Measurements from ENCODE around the gene CSNK1D. TPM values are rescaled to one million over a fixed set of nuclear protein-coding genes. Genes with fewer than 3 reads are reported as not detected.

Gene CSNK1D
- total RNA-seq, 1 experiment from 2014 or later: 191 TPM

DNA sequence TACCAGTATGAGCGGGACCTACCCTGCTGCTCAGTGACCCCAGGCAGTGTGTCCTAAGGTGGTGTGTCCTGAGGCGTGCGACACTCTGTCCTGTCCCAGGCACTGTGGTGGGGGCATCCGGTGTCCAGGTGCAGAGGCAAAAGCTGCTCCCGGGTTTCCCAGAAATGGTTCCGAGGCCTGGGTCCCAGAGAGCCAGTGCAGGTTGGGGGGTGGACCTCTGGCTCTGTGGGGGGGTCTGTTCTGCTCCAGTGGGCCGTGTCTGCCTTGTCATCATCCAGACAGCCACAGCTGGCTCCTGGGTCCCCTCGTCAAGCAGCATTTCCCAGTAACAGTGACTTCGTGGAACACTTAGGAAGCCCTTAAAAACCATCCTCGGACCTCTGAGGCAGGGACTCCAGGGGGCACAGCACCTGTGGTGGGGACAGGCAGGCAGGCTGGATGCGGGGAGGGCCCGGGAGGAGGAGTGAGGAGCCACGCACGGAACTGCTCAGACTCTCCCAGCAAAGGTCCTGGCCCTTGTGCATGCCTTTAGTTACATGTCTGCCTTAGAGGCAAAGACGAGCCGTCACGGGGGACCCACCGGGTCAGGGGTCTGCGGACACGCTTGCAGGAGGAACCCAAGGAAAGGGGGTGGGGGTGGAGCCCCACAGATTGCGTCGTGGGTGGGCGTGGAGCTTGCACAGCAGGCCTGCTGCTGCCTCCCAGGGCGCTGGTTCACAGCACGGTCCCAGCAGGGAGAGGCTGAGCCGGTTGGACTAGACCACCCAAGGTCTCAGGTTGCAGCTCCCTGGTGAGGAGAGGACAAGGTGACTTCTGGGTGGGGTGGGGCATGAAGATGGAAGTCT is 39.1 kb downstream of the CSNK1D start:
- Mint-ChIP-seq H3K27me3 (ENCODE audit: insufficient read depth, unreplicated experiment) (no peaks in the 10 kb centered on the region), H3K36me3 (ENCODE audit: insufficient read depth, unreplicated experiment) (peaks cover 63% of the 10 kb centered on the region), H3K4me3 (ENCODE audit: unreplicated experiment) (peak overlapping the region; percentile 47), H3K27ac (ENCODE audit: low read depth, unreplicated experiment) (no peak overlapping the region), H3K4me1 (ENCODE audit: insufficient read depth, unreplicated experiment) (peaks cover 10% of the 10 kb centered on the region), H3K9me3 (ENCODE audit: unreplicated experiment) (no peaks in the 10 kb centered on the region)
- no TSS peak for BruUV-seq (replicated peaks)
- CTCF ChIA-PET: interaction anchor here (0.7 to 2.4 kb wide), 3 partner anchors 28 to 197 kb away, joined by 3 to 15 read pairs (median 3); partner anchors contain the start of gene DCXR
- no peak for TF ChIP-seq CTCF (IDR thresholded peaks at IDR 0.05; ENCODE audit: unreplicated experiment)
- POLR2A ChIA-PET: interaction anchor here (1.7 to 2.4 kb wide), 6 partner anchors 10 to 64 kb away, joined by 3 to 35 read pairs (median 8); partner anchors contain the start of gene CSNK1D
- DNase-seq (ENCODE audit: unreplicated experiment): no peak
- intact Hi-C loops (cut with micrococcal nuclease): no loop called here

- H3K36me3 Mint-ChIP-seq (ENCODE audit: insufficient read depth, unreplicated experiment): peaks cover 49% of the 10 kb centered on the region
- POLR2A ChIA-PET: interaction anchor here (0.5 to 2.9 kb wide), 2 partner anchors 65 to 861 kb away, joined by 3 to 9 read pairs; no protein-coding TSS in a partner anchor
- no peak overlapping the region for H3K4me3 Mint-ChIP-seq (ENCODE audit: unreplicated experiment)
- CTCF ChIA-PET: interaction anchor here (0.6 to 1.1 kb wide), 2 partner anchors 11 to 27 kb away, joined by 3 read pairs; no protein-coding TSS in a partner anchor
- DNase-seq (ENCODE audit: unreplicated experiment): no peak
- H3K9me3 Mint-ChIP-seq (ENCODE audit: unreplicated experiment): no peaks in the 10 kb centered on the region
- TF ChIP-seq CTCF (IDR thresholded peaks at IDR 0.05; ENCODE audit: unreplicated experiment): no peak
- H3K27me3 Mint-ChIP-seq (ENCODE audit: insufficient read depth, unreplicated experiment): no peaks in the 10 kb centered on the region
- BruUV-seq (replicated peaks): no TSS peak
- peaks cover 4% of the 10 kb centered on the region for H3K4me1 Mint-ChIP-seq (ENCODE audit: insufficient read depth, unreplicated experiment)
- intact Hi-C loops (cut with micrococcal nuclease): no loop called here
- H3K27ac Mint-ChIP-seq (ENCODE audit: low read depth, unreplicated experiment): no peak overlapping the region
These were observed 40.4 kb downstream of the CSNK1D start for GRCh38 chr17:82232876-82233785.

DNA sequence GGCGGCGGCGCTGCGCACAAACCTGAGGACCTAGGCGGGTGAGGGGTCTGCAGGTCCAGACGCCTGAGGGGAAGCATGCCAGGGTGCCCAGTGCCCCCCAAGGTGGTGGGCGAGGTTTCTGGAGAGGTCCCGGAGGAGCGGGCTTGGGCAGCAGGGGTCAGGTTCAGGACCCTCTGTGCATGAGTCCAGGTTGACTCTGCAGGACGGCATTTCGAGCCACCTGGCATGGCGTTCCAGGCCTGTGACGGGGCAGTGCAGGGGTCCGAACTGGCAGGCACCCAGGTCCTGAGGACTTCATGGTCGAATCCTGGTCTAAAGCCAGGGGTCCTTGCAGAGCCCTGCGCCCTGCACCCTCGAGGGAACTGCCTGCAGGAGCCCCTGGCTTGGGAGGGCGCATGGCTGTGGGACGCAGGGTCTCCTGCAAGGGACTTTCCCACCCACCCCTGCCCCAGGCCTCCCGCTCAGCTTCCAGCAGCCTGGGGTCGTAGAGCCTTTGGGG is 41.1 kb downstream of the CSNK1D start:
- ChIA-PET POLR2A (interaction anchor here (0.5 to 4.5 kb wide), 5 partner anchors 9 to 861 kb away, joined by 3 to 66 read pairs (median 9); no protein-coding TSS in a partner anchor), CTCF (interaction anchor here (0.6 kb wide), 1 partner anchor 12 kb away, joined by 3 read pairs; no protein-coding TSS in a partner anchor)
- Mint-ChIP-seq H3K4me1 (ENCODE audit: insufficient read depth, unreplicated experiment) (peaks cover under 1% of the 10 kb centered on the region), H3K27ac (ENCODE audit: low read depth, unreplicated experiment) (no peak overlapping the region), H3K27me3 (ENCODE audit: insufficient read depth, unreplicated experiment) (no peaks in the 10 kb centered on the region), H3K36me3 (ENCODE audit: insufficient read depth, unreplicated experiment) (peaks cover 42% of the 10 kb centered on the region), H3K9me3 (ENCODE audit: unreplicated experiment) (no peaks in the 10 kb centered on the region), H3K4me3 (ENCODE audit: unreplicated experiment) (peak overlapping the region; percentile 84)
- no peak for TF ChIP-seq CTCF (IDR thresholded peaks at IDR 0.05; ENCODE audit: unreplicated experiment)
- no peak for DNase-seq (ENCODE audit: unreplicated experiment)
- intact Hi-C loops (cut with micrococcal nuclease): no loop called here
- no TSS peak for BruUV-seq (replicated peaks)
